Sigmoid colon (tissue), 3 donors: ENCODE data around the gene KIF1A.

Experiments
- CTCF ChIP-seq, 4 experiments: fragments of 450-650 bp in 3 of 4; fragments of 200-600 bp in 1 of 4; IDR thresholded peaks; one replicate each; pipeline ENCODE4 v1.5.1; 2016 to 2019; ENCODE audit warnings: antibody characterized with exemption in 4 of 4, mild to moderate bottlenecking in 3 of 4, moderate library complexity in 2 of 4
- POLR2A ChIP-seq, 2 donors: fragments of 450-650 bp; IDR thresholded peaks; one replicate each; pipeline ENCODE4 v1.6.1; 2016; ENCODE audit warnings: antibody characterized with exemption in 2 of 2, mild to moderate bottlenecking in 2 of 2, moderate library complexity in 2 of 2

DNA sequence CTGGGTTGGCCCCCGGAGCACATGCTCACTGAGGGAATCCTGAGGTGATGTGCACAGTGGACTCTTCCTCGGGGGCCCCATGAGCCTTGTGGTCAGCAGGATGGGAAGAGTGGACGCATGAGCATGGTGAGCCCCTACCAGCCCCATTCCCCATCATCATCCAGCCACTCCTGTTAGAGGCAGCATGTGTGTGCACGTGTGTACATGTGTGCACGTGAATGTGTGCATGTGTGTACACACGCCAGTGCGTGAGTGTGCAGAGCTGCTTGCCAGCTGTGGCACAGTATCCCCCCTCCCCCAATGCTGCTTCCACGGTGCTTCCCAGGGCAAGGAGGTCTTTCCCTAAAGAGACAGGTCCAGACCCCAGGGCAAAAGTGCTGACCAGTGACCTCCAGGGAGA is 57.8 kb downstream of the KIF1A start:
- TF ChIP-seq CTCF (IDR thresholded peaks at IDR 0.05), result no peak
- TF ChIP-seq POLR2A (IDR thresholded peaks at IDR 0.05), result no peak
